PC-3 (cell line): Measurements from ENCODE around the gene DNM3. TPM values are rescaled to one million over a fixed set of nuclear protein-coding genes. Genes with fewer than 3 reads are reported as not detected.
"Not testable (repeated sequence)": the region's sequence is repeated elsewhere in the genome, so short reads cannot be mapped to it uniquely, and the experiment has no call there.

Source experiments
- ATAC-seq: fragments of 200-7000 bp; cut with Tn5 transposase; 2 replicates; pipeline ENCODE4 v1.9.1; 2020; ENCODE audit warnings: mild to moderate bottlenecking, moderate library complexity
- BruUV-seq: library from RNA; stranded (reverse); fragments of 400-500 nt; replicated peaks from 2 replicates; lab custom pipeline; 2021; lab: Mats Ljungman, UMichigan
- CTCF ChIA-PET: fragments of 300-600 bp; sonication (Branson Sonifier 250); formaldehyde crosslinking; loops from one replicate; lab custom pipeline; 2022; ENCODE audit warnings: antibody characterized with exemption; lab: Charles Lee
- POLR2A ChIA-PET: fragments of 300-600 bp; sonication (Branson Sonifier 250); formaldehyde crosslinking; loops from one replicate; lab custom pipeline; 2022; ENCODE audit warnings: antibody characterized with exemption; ENCODE audit not compliant: unreplicated experiment; lab: Charles Lee
- DNase-seq: peaks from one replicate; pipeline ENCODE4 v3.0.0-alpha.2; 2015
- H2AFZ ChIP-seq: fragments of 300-600 bp; sonication (generic); 2 replicates; pipeline ENCODE4 v1.6.0; 2016; ENCODE audit warnings: antibody characterized with exemption, low read length
- H3F3A ChIP-seq: fragments of 300-600 bp; sonication (generic); one replicate; pipeline ENCODE4 v1.6.0; 2017; ENCODE audit warnings: antibody characterized with exemption, low read length, control low read depth, mild to moderate bottlenecking; ENCODE audit not compliant: unreplicated experiment
- H3K27ac ChIP-seq: fragments of 300-600 bp; sonication (generic); 2 replicates; pipeline ENCODE4 v1.5.1; 2016; ENCODE audit warnings: mild to moderate bottlenecking, low read length
- H3K27me3 ChIP-seq: fragments of 300-600 bp; sonication (generic); 2 replicates; pipeline ENCODE4 v1.6.1; 2016; ENCODE audit warnings: low read length, mixed read lengths
- H3K36me3 ChIP-seq: fragments of 300-600 bp; sonication (generic); 2 replicates; pipeline ENCODE4 v1.6.1; 2016; ENCODE audit warnings: low read depth, mixed run types, low read length, mixed read lengths
- H3K4me1 ChIP-seq: fragments of 300-600 bp; sonication (generic); 2 replicates; pipeline ENCODE4 v1.5.1; 2016; ENCODE audit warnings: low read length; ENCODE audit not compliant: insufficient read depth
- H3K4me2 ChIP-seq: fragments of 300-600 bp; sonication (generic); 2 replicates; pipeline ENCODE4 v1.6.0; 2016; ENCODE audit warnings: low read length
- H3K4me3 ChIP-seq: fragments of 300-600 bp; sonication (generic); 2 replicates; pipeline ENCODE4 v1.5.1; 2016; ENCODE audit warnings: mild to moderate bottlenecking, low read length, mixed read lengths
- H3K79me2 ChIP-seq: fragments of 300-600 bp; sonication (generic); 2 replicates; pipeline ENCODE4 v1.6.1; 2017; ENCODE audit warnings: low read length, mixed read lengths
- H3K9ac ChIP-seq: fragments of 300-600 bp; sonication (generic); 2 replicates; pipeline ENCODE4 v1.6.0; 2016; ENCODE audit warnings: mild to moderate bottlenecking, low read length
- H3K9me2 ChIP-seq: fragments of 300-600 bp; sonication (generic); replicated peaks from 2 replicates; pipeline ENCODE4 v1.6.1; 2016; ENCODE audit warnings: mixed run types, low read length, mixed read lengths
- H3K9me3 ChIP-seq: fragments of 300-600 bp; sonication (generic); 2 replicates; pipeline ENCODE4 v1.6.1; 2016; ENCODE audit warnings: low read length, mixed read lengths
- H4K20me1 ChIP-seq: fragments of 300-600 bp; sonication (generic); 2 replicates; pipeline ENCODE4 v1.6.1; 2016; ENCODE audit warnings: low read length, mixed read lengths
- EZH2 ChIP-seq: fragments of 300-600 bp; sonication (generic); IDR thresholded peaks from one replicate; pipeline ENCODE4 v1.6.1; 2017; ENCODE audit warnings: antibody characterized with exemption, mild to moderate bottlenecking, low read length; ENCODE audit not compliant: unreplicated experiment
- EZH2phosphoT487 ChIP-seq: fragments of 300-600 bp; sonication (generic); IDR thresholded peaks from 2 replicates; pipeline ENCODE4 v1.6.1; 2018; ENCODE audit warnings: mild to moderate bottlenecking, antibody characterized with exemption, low read length, borderline replicate concordance
- intact Hi-C: fragments of 100-400 bp; cut with micrococcal nuclease; formaldehyde crosslinking; loops from 2 replicates; pipeline ENCODE4 v1.9.0; 2023
- total RNA-seq: library from RNA; depleted of rRNA; stranded (reverse); fragments of >200 nt; gene quantifications from 2 replicates; pipeline ENCODE4 v1.2.3, GENCODE V29; 2014
- TF ChIP-seq, protein P1 (sequence below): fragments of 300-600 bp; sonication (generic); conservative IDR thresholded peaks from 2 replicates; pipeline ENCODE4 v1.5.1; 2017; ENCODE audit warnings: antibody characterized with exemption, low read depth, mild to moderate bottlenecking, low read length

The DNM3 gene
- total RNA-seq, 1 experiment from 2014 or later = 0.98 TPM

DNA sequence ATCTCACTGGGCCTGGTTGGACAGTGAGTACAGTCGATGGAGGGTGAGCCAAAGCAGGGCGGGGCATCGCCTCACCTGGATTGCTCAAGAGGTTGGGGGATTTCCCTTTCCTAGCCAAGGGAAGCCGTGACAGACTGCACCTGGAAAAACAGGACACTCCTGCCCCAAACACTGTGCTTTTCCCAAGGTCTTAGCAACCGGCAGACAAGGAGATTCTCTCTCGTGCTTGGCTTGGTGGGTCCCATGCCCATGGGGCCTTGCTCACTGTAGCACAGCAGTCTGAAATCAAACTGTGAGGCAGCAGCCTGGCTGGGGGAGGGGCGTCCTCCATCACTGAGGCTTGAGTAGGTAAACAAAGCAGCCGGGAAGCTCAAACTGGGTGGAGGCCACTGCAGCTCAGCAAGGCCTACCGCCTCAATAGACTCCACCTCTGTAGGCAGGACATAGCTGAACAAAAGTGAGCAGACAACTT is 590.5 kb downstream of the DNM3 start:
- Histone ChIP-seq H3K79me2 (no peaks in the 10 kb centered on the region), H4K20me1 (no peaks in the 10 kb centered on the region), H3F3A (no peaks in the 10 kb centered on the region), H3K9me2 (no peaks in the 10 kb centered on the region), H2AFZ (peak overlapping the region; percentile 64), H3K4me1 (peaks cover 20% of the 10 kb centered on the region), H3K4me2 (peak overlapping the region; percentile 58), H3K27me3 (no peaks in the 10 kb centered on the region), H3K4me3 (peak overlapping the region; percentile 19; the same call in 1 of the 2 replicates), H3K9me3 (no peaks in the 10 kb centered on the region), H3K27ac (peak overlapping the region; percentile 66), H3K9ac (0 out of 2 replicates have a peak overlapping the region, but pooled peaks have one; percentile 2), H3K36me3 (no peaks in the 10 kb centered on the region)
- intact Hi-C loops = no loop called here
- peak; percentile 34 for ATAC-seq
- BruUV-seq = no TSS peak
- peak; percentile 98 for DNase-seq
- CTCF ChIA-PET = interaction anchor here (0.7 to 1.4 kb wide), 2 partner anchors 13 to 429 kb away, joined by 3 to 7 read pairs; no protein-coding TSS in a partner anchor
- POLR2A ChIA-PET = no interaction called here
- TF ChIP-seq EZH2phosphoT487 = no peak
- TF ChIP-seq, protein P1, sequence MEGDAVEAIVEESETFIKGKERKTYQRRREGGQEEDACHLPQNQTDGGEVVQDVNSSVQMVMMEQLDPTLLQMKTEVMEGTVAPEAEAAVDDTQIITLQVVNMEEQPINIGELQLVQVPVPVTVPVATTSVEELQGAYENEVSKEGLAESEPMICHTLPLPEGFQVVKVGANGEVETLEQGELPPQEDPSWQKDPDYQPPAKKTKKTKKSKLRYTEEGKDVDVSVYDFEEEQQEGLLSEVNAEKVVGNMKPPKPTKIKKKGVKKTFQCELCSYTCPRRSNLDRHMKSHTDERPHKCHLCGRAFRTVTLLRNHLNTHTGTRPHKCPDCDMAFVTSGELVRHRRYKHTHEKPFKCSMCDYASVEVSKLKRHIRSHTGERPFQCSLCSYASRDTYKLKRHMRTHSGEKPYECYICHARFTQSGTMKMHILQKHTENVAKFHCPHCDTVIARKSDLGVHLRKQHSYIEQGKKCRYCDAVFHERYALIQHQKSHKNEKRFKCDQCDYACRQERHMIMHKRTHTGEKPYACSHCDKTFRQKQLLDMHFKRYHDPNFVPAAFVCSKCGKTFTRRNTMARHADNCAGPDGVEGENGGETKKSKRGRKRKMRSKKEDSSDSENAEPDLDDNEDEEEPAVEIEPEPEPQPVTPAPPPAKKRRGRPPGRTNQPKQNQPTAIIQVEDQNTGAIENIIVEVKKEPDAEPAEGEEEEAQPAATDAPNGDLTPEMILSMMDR = no peak
- TF ChIP-seq EZH2 = no peak

DNA sequence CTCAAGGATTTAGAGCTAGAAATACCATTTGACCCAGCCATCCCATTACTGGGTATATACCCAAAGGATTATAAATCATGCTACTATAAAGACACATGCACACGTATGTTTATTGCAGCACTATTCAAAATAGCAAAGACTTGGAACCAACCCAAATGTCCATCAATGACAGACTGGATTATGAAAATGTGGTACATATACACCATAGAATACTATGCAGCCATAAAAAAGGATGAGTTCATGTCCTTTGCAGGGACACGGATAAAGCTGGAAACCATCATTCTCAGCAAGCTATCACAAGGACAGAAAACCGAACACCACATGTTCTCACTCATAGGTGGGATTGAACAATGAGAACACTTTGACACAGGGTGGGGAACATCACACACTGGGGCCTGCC is 595.9 kb downstream of the DNM3 start:
- DNase-seq, BruUV-seq, H3K36me3 ChIP-seq, CTCF ChIA-PET, H3K9me3 ChIP-seq, H3K9me2 ChIP-seq, H3K27ac ChIP-seq, H2AFZ ChIP-seq, ATAC-seq, intact Hi-C loops, POLR2A ChIA-PET, H3F3A ChIP-seq, H3K4me1 ChIP-seq, H3K4me3 ChIP-seq, H3K27me3 ChIP-seq, H3K4me2 ChIP-seq, H4K20me1 ChIP-seq, H3K9ac ChIP-seq: not testable (repeated sequence)
- H3K79me2 ChIP-seq = peaks cover 28% of the 10 kb centered on the region

DNA sequence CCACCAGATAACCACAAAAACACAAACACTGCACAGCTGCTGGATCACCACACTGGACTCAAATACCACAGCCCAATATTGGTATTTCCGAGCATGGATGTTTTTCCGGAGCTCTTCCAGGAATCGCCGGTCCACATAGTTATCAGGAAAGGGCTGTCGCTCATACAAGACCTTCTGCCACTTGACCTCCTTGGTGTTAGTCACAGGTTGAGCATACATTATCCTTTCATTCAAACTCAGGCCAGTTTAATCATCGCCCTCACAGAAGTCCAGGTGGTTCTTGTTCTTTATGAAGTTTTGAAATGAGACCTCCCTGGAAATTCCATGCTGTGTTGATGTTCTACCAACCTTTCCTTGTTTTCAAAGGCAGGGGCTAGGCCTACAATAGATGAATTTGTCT is 601.1 kb downstream of the DNM3 start:
- H3K79me2 ChIP-seq = peaks cover 46% of the 10 kb centered on the region
- H3K4me1 ChIP-seq = peaks cover 33% of the 10 kb centered on the region
- H3K9me2 ChIP-seq = no peaks in the 10 kb centered on the region
- CTCF ChIA-PET = interaction anchor here (1.4 kb wide), 1 partner anchor 90 kb away, joined by 3 read pairs; no protein-coding TSS in a partner anchor
- POLR2A ChIA-PET = no interaction called here
- ATAC-seq (no peak), DNase-seq (no peak)
- no peaks in the 10 kb centered on the region for H4K20me1 ChIP-seq
- no TSS peak for BruUV-seq
- TF ChIP-seq, protein P1 = no peak
- TF ChIP-seq EZH2 (no peak), EZH2phosphoT487 (no peak)
- peak overlapping the region; percentile 75 for H3K4me3 ChIP-seq
- peak overlapping the region; percentile 82 for H3K4me2 ChIP-seq
- H2AFZ ChIP-seq = no peak overlapping the region
- H3K9me3 ChIP-seq = 0 out of 2 replicates have a peak, but pooled peaks cover 4% of the 10 kb centered on the region
- H3K36me3 ChIP-seq = peaks cover 6% of the 10 kb centered on the region
- H3K27ac ChIP-seq = no peak overlapping the region
- no peaks in the 10 kb centered on the region for H3F3A ChIP-seq
- no peak overlapping the region for H3K9ac ChIP-seq
- intact Hi-C loops = no loop called here
- H3K27me3 ChIP-seq = no peaks in the 10 kb centered on the region
